WTC11 (cell line): ENCODE results near the gene LIX1L. TPM values are rescaled to one million over a fixed set of nuclear protein-coding genes. Genes with fewer than 3 reads are reported as not detected.

Experiments
- ATAC-seq: fragments of 200-7000 bp; cut with Tn5 transposase; 2 replicates; pipeline ENCODE4 v1.10.0; 2021; ENCODE audit warnings: mild to moderate bottlenecking, moderate library complexity
- CTCF ChIA-PET: fragments of 300-600 bp; sonication (Branson Sonifier 250); formaldehyde crosslinking; loops from one replicate; lab custom pipeline; 2021; ENCODE audit warnings: antibody characterized with exemption; lab: Charles Lee
- POLR2A ChIA-PET: fragments of 350-600 bp; sonication (Branson Sonifier 250); formaldehyde crosslinking; loops from one replicate; lab custom pipeline; 2021; ENCODE audit warnings: antibody characterized with exemption; lab: Charles Lee
- DNase-seq: peaks from one replicate; pipeline ENCODE4 v3.0.0; 2021; ENCODE audit warnings: low spot score
- H3K27ac Mint-ChIP-seq: 2 replicates; pipeline ENCODE4 v1.8.0; 2021; ENCODE audit warnings: mixed read lengths
- H3K27me3 Mint-ChIP-seq: 2 replicates; pipeline ENCODE4 v1.8.0; 2021; ENCODE audit warnings: low read depth, mild to moderate bottlenecking, moderate library complexity, mixed read lengths
- H3K36me3 Mint-ChIP-seq: 2 replicates; pipeline ENCODE4 v1.8.0; 2021; ENCODE audit warnings: mixed read lengths
- H3K4me1 Mint-ChIP-seq: 2 replicates; pipeline ENCODE4 v1.8.0; 2022; ENCODE audit warnings: mixed read lengths
- H3K4me3 Mint-ChIP-seq: 2 replicates; pipeline ENCODE4 v1.8.0; 2021; ENCODE audit warnings: mild to moderate bottlenecking, moderate library complexity, mixed read lengths
- H3K9me3 Mint-ChIP-seq: 2 replicates; pipeline ENCODE4 v1.8.0; 2021; ENCODE audit warnings: mixed read lengths
- CREB1 ChIP-seq: sonication (generic); formaldehyde crosslinking; IDR thresholded peaks from 2 replicates; pipeline ENCODE4 v1.8.0; 2023; ENCODE audit warnings: mild to moderate bottlenecking, missing genetic modification reagents
- CREM ChIP-seq: sonication (generic); formaldehyde crosslinking; IDR thresholded peaks from 2 replicates; pipeline ENCODE4 v1.8.1; 2022; ENCODE audit warnings: mild to moderate bottlenecking, missing genetic modification reagents, moderate library complexity
- ETV6 ChIP-seq: sonication (generic); formaldehyde crosslinking; IDR thresholded peaks from 2 replicates; pipeline ENCODE4 v1.8.1; 2022; ENCODE audit warnings: mild to moderate bottlenecking, missing genetic modification reagents
- FOXK1 ChIP-seq: sonication (generic); formaldehyde crosslinking; IDR thresholded peaks from 2 replicates; pipeline ENCODE4 v1.8.0; 2022; ENCODE audit warnings: mild to moderate bottlenecking, moderate library complexity, missing genetic modification reagents
- IRF1 ChIP-seq: sonication (generic); formaldehyde crosslinking; IDR thresholded peaks from 2 replicates; pipeline ENCODE4 v1.8.0; 2023; ENCODE audit warnings: missing genetic modification reagents
- IRF2 ChIP-seq: sonication (generic); formaldehyde crosslinking; IDR thresholded peaks from 2 replicates; pipeline ENCODE4 v1.8.0; 2022; ENCODE audit warnings: low read depth, missing genetic modification reagents, borderline replicate concordance
- JUN ChIP-seq: sonication (generic); formaldehyde crosslinking; IDR thresholded peaks from 2 replicates; pipeline ENCODE4 v1.8.0; 2023; ENCODE audit warnings: mild to moderate bottlenecking, missing genetic modification reagents
- MLX ChIP-seq: sonication (generic); formaldehyde crosslinking; IDR thresholded peaks from 2 replicates; pipeline ENCODE4 v1.8.1; 2023; ENCODE audit warnings: mild to moderate bottlenecking, missing genetic modification reagents, moderate library complexity
- NFE2L1 ChIP-seq: sonication (generic); formaldehyde crosslinking; IDR thresholded peaks from 2 replicates; pipeline ENCODE4 v1.8.1; 2023; ENCODE audit warnings: missing genetic modification reagents
- NR1H2 ChIP-seq: sonication (generic); formaldehyde crosslinking; IDR thresholded peaks from 2 replicates; pipeline ENCODE4 v1.9.0; 2021; ENCODE audit warnings: mild to moderate bottlenecking, moderate library complexity, missing genetic modification reagents
- NR2C2 ChIP-seq: sonication (generic); formaldehyde crosslinking; IDR thresholded peaks from 2 replicates; pipeline ENCODE4 v1.8.0; 2022; ENCODE audit warnings: mild to moderate bottlenecking, missing genetic modification reagents
- OVOL2 ChIP-seq: fragments of 250-450 bp; sonication (Bioruptor Pico); IDR thresholded peaks from 2 replicates; pipeline ENCODE4 v1.9.0; 2021; ENCODE audit warnings: mild to moderate bottlenecking, borderline replicate concordance
- PRRX2 ChIP-seq: fragments of 250-450 bp; sonication (Bioruptor Pico); IDR thresholded peaks from 2 replicates; pipeline ENCODE4 v1.8.0; 2021; ENCODE audit warnings: mild to moderate bottlenecking
- TEAD4 ChIP-seq: sonication (generic); formaldehyde crosslinking; IDR thresholded peaks from 2 replicates; pipeline ENCODE4 v1.8.0; 2022; ENCODE audit warnings: mild to moderate bottlenecking, missing genetic modification reagents
- USF2 ChIP-seq: sonication (generic); formaldehyde crosslinking; IDR thresholded peaks from 2 replicates; pipeline ENCODE4 v1.8.1; 2023; ENCODE audit warnings: mild to moderate bottlenecking, missing genetic modification reagents, moderate library complexity
- ZNF263 ChIP-seq: sonication (generic); formaldehyde crosslinking; IDR thresholded peaks from 2 replicates; pipeline ENCODE4 v1.8.1; 2022; ENCODE audit warnings: low read depth, mild to moderate bottlenecking, moderate library complexity, missing genetic modification reagents
- ZNF281 ChIP-seq: sonication (generic); formaldehyde crosslinking; IDR thresholded peaks from 2 replicates; pipeline ENCODE4 v1.8.0; 2023; ENCODE audit warnings: mild to moderate bottlenecking, missing genetic modification reagents
- ZNF317 ChIP-seq: sonication (generic); formaldehyde crosslinking; IDR thresholded peaks from 2 replicates; pipeline ENCODE4 v1.8.1; 2023; ENCODE audit warnings: low read depth, mild to moderate bottlenecking, moderate library complexity, missing genetic modification reagents, borderline replicate concordance
- ZNF423 ChIP-seq: fragments of 250-450 bp; sonication (Bioruptor Pico); IDR thresholded peaks from 2 replicates; pipeline ENCODE4 v2.1.2; 2022; ENCODE audit warnings: mild to moderate bottlenecking, moderate library complexity
- ZNF425 ChIP-seq: fragments of 250-450 bp; sonication (Bioruptor Pico); conservative IDR thresholded peaks from 2 replicates; pipeline ENCODE4 v1.9.0; 2021; ENCODE audit warnings: mild to moderate bottlenecking
- total RNA-seq: library from RNA; stranded (reverse); gene quantifications from 3 replicates; pipeline ENCODE4 v1.2.3, GENCODE V29; 2021

Gene LIX1L
- total RNA-seq, 1 experiment from 2014 or later: 3.0 TPM

GRCh38 chr1:145985129-145985501 lies 27.3 kb upstream of the LIX1L start:
- H3K9me3 Mint-ChIP-seq: no peaks in the 10 kb centered on the region
- no peaks in the 10 kb centered on the region for H3K36me3 Mint-ChIP-seq
- CTCF ChIA-PET: interaction anchor here (1.9 kb wide), 1 partner anchor 22 kb away, joined by 8 read pairs; no protein-coding TSS in a partner anchor
- H3K27me3 Mint-ChIP-seq: no peaks in the 10 kb centered on the region; the same call in none of the 2 replicates
- ATAC-seq: peak; percentile 50
- no peak for TF ChIP-seq NFE2L1
- TF ChIP-seq, all 79 proteins: peak for 0
- Mint-ChIP-seq H3K27ac (peak overlapping the region; percentile 68; the same call in 1 of the 2 replicates), H3K4me1 (peaks cover 32% of the 10 kb centered on the region), H3K4me3 (no peak overlapping the region)
- POLR2A ChIA-PET: interaction anchor here (0.5 kb wide), 1 partner anchor 26 kb away, joined by 4 read pairs; no protein-coding TSS in a partner anchor
- no peak for DNase-seq

GRCh38 chr1:145983960-145984830 lies 26.4 kb upstream of the LIX1L start:
- ChIA-PET CTCF (interaction anchor here (1.4 to 1.9 kb wide), 2 partner anchors 12 to 23 kb away, joined by 3 to 8 read pairs; no protein-coding TSS in a partner anchor), POLR2A (interaction anchor here (0.5 kb wide), 1 partner anchor 27 kb away, joined by 4 read pairs; no protein-coding TSS in a partner anchor)
- Mint-ChIP-seq H3K9me3 (no peaks in the 10 kb centered on the region), H3K36me3 (no peaks in the 10 kb centered on the region), H3K27me3 (no peaks in the 10 kb centered on the region; the same call in none of the 2 replicates), H3K4me3 (no peak overlapping the region), H3K4me1 (peaks cover 32% of the 10 kb centered on the region), H3K27ac (no peak overlapping the region)
- no peak for ATAC-seq
- TF ChIP-seq USF2 (no peak), NR1H2 (CRISPR knock-in tag) (no peak), ZNF263 (CRISPR knock-in tag) (no peak), CREB1 (CRISPR knock-in tag) (no peak), JUN (CRISPR knock-in tag) (no peak), ZNF317 (CRISPR knock-in tag) (no peak), FOXK1 (CRISPR knock-in tag) (no peak)
- DNase-seq: no peak

GRCh38 chr1:145983206-145983675 lies 25.4 kb upstream of the LIX1L start:
- H3K9me3 Mint-ChIP-seq: no peaks in the 10 kb centered on the region
- peaks cover 32% of the 10 kb centered on the region for H3K4me1 Mint-ChIP-seq
- ChIA-PET POLR2A (interaction anchor here (1.2 kb wide), 1 partner anchor 8 kb away, joined by 4 read pairs; no protein-coding TSS in a partner anchor), CTCF (interaction anchor here (1.4 kb wide), 1 partner anchor 13 kb away, joined by 3 read pairs; no protein-coding TSS in a partner anchor)
- no peak for ATAC-seq
- no peaks in the 10 kb centered on the region; the same call in none of the 2 replicates for H3K27me3 Mint-ChIP-seq
- H3K36me3 Mint-ChIP-seq: no peaks in the 10 kb centered on the region
- no peak overlapping the region for H3K4me3 Mint-ChIP-seq
- TF ChIP-seq PRRX2 (CRISPR knock-in tag) (no peak), ZNF281 (CRISPR knock-in tag) (no peak), IRF1 (CRISPR knock-in tag) (no peak), ZNF423 (CRISPR knock-in tag) (no peak), IRF2 (CRISPR knock-in tag) (no peak), TEAD4 (CRISPR knock-in tag) (no peak), OVOL2 (CRISPR knock-in tag) (no peak), ETV6 (CRISPR knock-in tag) (no peak), ZNF425 (CRISPR knock-in tag) (no peak), FOXK1 (CRISPR knock-in tag) (no peak), MLX (CRISPR knock-in tag) (no peak), NR2C2 (CRISPR knock-in tag) (no peak), USF2 (no peak), CREM (CRISPR knock-in tag) (no peak)
- no peak overlapping the region for H3K27ac Mint-ChIP-seq
- no peak for DNase-seq
